C4-2B (cell line): Measurements from ENCODE around the gene XCL2.

Experiments used
- CTCF ChIP-seq: fragments of 450-650 bp; conservative IDR thresholded peaks from 2 replicates; pipeline ENCODE4 v1.5.1; 2017; ENCODE audit warnings: mild to moderate bottlenecking
- ZFX ChIP-seq: fragments of 450-650 bp; IDR thresholded peaks from 2 replicates; pipeline ENCODE4 v1.6.1; 2017

GRCh38 chr1:168591066-168591465 is 47.3 kb upstream of the XCL2 start:
- no peak for TF ChIP-seq CTCF
- no peak for TF ChIP-seq ZFX
